ENCODE data around the gene SSUH2. TPM values are rescaled to one million over a fixed set of nuclear protein-coding genes. Genes with fewer than 3 reads are reported as not detected.

Gene SSUH2
- total and polyA plus RNA-seq, 9 of the 15 experiments (the other 6 are each of a cell fraction or from before 2014, with no cell fraction given): 0.04 to 0.17 (median 0.04) TPM; not detected in 6

DNA sequence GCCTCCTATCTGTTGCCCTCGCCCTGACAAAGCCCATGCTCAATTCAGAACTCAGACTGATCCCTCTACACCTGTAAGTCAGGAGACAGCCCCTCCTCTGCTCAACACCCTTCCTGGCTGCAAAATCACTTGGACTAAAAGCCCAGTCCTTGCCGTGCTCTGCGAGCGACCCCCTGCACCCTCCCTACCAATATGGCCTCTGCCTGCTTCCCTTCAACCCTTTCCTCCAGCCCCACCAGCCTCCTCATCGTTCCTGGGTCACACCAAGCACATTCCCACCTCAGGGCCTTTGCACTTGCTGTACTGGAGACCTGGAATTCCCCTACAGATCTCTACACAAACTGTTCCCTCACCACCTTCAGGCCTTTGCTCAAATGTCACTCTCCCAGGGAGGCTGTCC is 5.2 kb upstream of the SSUH2 start:
- H3K27ac ChIP-seq (ENCODE audit: extremely low read depth, low read depth, low read length): no peak overlapping the region
- ATAC-seq (no peak), FAIRE-seq (no peak), DNase-seq (ENCODE audit: extremely low read depth in 1 of 4, low spot score in 3 of 4) (no peak)
- in situ Hi-C loops (cut with MboI): no loop called here
- H3K9me1 ChIP-seq (ENCODE audit: control insufficient read depth, insufficient read depth, low read length): no peaks in the 10 kb centered on the region
- H3K27me3 ChIP-seq (ENCODE audit: control insufficient read depth in 2 of 2, insufficient read depth in 2 of 2, low read length in 2 of 2): peaks cover 19 to 73% of the 10 kb centered on the region in 2 experiments
- H3K4me1 ChIP-seq (replicated peaks in 1 of 2; ENCODE audit: control insufficient read depth in 2 of 2, insufficient read depth in 2 of 2, low read length in 2 of 2): no peaks in the 10 kb centered on the region
- no peaks in the 10 kb centered on the region for H3K79me2 ChIP-seq (ENCODE audit: control insufficient read depth, insufficient read depth, low read length)
- no peak for TF ChIP-seq ZNF780A (CRISPR knock-in tag; IDR thresholded peaks at IDR 0.05)
- no peak overlapping the region for H2AFZ ChIP-seq (ENCODE audit: low read depth, low read length)
- no peak overlapping the region for H3K4me3 ChIP-seq
- no peak overlapping the region for H3K9ac ChIP-seq (ENCODE audit: insufficient read depth in 1 of 2, low read depth in 2 of 2, low read length in 2 of 2)
- ChIA-PET CTCF (ENCODE audit: low intra/inter-chr PET ratio) (no interaction called here), POLR2A (no interaction called here)
- no peaks in the 10 kb centered on the region for H3K36me3 ChIP-seq (ENCODE audit: control insufficient read depth, insufficient read depth, low read length)
- 0% methylated on average over 5 of the region's 5 CpGs for WGBS (ENCODE audit: insufficient coverage, low coverage, missing lambda C conversion rate)
- H3K4me2 ChIP-seq (ENCODE audit: insufficient read depth, low read length): no peak overlapping the region
- no TSS peak for BruUV-seq (replicated peaks)
- intact Hi-C loops (cut with micrococcal nuclease): no loop called here
- H3K9me3 ChIP-seq (replicated peaks; ENCODE audit: control insufficient read depth, insufficient read depth, low read depth, low read length): no peaks in the 10 kb centered on the region
- 0 out of 2 replicates have a peak, but pooled peaks cover 7% of the 10 kb centered on the region for H4K20me1 ChIP-seq (replicated peaks; ENCODE audit: control insufficient read depth, insufficient read depth, low read length)

DNA sequence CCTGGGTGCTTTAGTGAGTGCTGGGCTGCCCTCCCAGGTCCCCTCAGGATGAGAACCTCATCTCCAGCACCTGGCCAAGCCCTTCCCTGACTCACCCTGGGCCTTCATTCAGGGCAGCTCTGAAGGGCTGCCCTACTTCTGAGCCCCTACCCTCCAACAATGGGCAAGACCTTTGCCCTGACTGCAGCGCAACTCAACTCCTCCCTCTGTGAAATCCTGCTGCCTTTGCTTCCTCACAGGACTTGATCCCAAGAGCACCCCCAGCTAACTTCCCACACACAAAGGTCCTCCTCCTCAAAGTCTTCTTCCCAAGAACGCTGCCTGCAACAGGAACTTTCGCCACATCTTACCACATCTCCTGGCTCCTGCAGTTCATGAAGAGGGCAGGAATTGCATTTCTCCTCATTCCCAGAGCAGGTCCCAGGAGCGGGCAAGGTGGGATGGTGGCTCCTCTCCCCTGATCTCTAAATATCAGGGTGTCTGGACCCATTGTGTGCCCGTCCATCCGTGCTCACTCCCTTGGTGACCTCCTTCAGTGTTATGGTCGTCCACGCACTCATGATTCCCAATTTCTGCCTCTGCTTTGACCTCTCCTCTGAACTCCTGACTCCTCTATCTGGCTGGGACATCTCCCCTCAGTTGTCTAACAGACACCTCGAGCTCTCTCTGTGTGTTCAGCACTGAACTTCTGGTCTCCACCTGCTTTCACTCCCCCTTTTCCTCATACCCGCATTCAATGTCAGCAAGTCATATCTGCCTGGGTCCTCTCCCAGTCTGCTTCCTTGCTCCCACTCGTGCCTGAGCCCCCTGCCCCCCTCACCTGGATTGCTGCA is 4.5 kb upstream of the SSUH2 start:
- peaks cover 20 to 75% of the 10 kb centered on the region in 2 experiments for H3K27me3 ChIP-seq (ENCODE audit: control insufficient read depth in 2 of 2, insufficient read depth in 2 of 2, low read length in 2 of 2)
- no peak overlapping the region for H3K9ac ChIP-seq (ENCODE audit: insufficient read depth in 1 of 2, low read depth in 2 of 2, low read length in 2 of 2)
- FAIRE-seq: no peak
- TF ChIP-seq MECOM (CRISPR knock-in tag; IDR thresholded peaks at IDR 0.05): no peak
- TF ChIP-seq MYNN (IDR thresholded peaks at IDR 0.05): no peak
- no peak for TF ChIP-seq MYNN (CRISPR knock-in tag; IDR thresholded peaks at IDR 0.05)
- TF ChIP-seq CXXC5 (CRISPR knock-in tag; IDR thresholded peaks at IDR 0.05): no peak
- TF ChIP-seq, protein P1, sequence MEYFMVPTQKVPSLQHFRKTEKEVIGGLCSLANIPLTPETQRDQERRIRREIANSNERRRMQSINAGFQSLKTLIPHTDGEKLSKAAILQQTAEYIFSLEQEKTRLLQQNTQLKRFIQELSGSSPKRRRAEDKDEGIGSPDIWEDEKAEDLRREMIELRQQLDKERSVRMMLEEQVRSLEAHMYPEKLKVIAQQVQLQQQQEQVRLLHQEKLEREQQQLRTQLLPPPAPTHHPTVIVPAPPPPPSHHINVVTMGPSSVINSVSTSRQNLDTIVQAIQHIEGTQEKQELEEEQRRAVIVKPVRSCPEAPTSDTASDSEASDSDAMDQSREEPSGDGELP (CRISPR knock-in tag; IDR thresholded peaks at IDR 0.05; ENCODE audit: borderline replicate concordance): no peak
- TF ChIP-seq CBX3 (IDR thresholded peaks at IDR 0.05; ENCODE audit: borderline replicate concordance in 1 of 2, low read length in 2 of 2): no peak
- no peak for TF ChIP-seq NEUROD1 (IDR thresholded peaks at IDR 0.05; ENCODE audit: borderline replicate concordance, low read depth, low read length, partially characterized antibody)
- TF ChIP-seq BACH1 (tag; IDR thresholded peaks at IDR 0.05): no peak
- TF ChIP-seq SRSF7 (optimal IDR thresholded peaks at IDR 0.05; ENCODE audit: low read depth, low read length): no peak
- TF ChIP-seq TBL1XR1 (IDR thresholded peaks at IDR 0.05; ENCODE audit: low read length in 2 of 2): no peak
- TF ChIP-seq EZH2 (IDR thresholded peaks at IDR 0.05; ENCODE audit: borderline replicate concordance, low read depth, low read length): no peak

More for the DNA sequence above, 4.5 kb upstream of the SSUH2 start:
- 0 out of 2 replicates have a peak, but pooled peaks cover 7% of the 10 kb centered on the region for H4K20me1 ChIP-seq (replicated peaks; ENCODE audit: control insufficient read depth, insufficient read depth, low read length)
- under 1% methylated on average over 11 of the region's 11 CpGs for WGBS (ENCODE audit: insufficient coverage, low coverage, missing lambda C conversion rate)
- H3K4me3 ChIP-seq: no peak overlapping the region
- intact Hi-C loops (cut with micrococcal nuclease): no loop called here
- no peaks in the 10 kb centered on the region for H3K9me3 ChIP-seq (replicated peaks; ENCODE audit: control insufficient read depth, insufficient read depth, low read depth, low read length)
- no peaks in the 10 kb centered on the region for H3K36me3 ChIP-seq (ENCODE audit: control insufficient read depth, insufficient read depth, low read length)
- ATAC-seq (no peak), DNase-seq (ENCODE audit: extremely low read depth in 1 of 4, low spot score in 3 of 4) (no peak)
- H2AFZ ChIP-seq (ENCODE audit: low read depth, low read length): no peak overlapping the region
- H3K27ac ChIP-seq (ENCODE audit: extremely low read depth, low read depth, low read length): no peak overlapping the region
- ChIA-PET POLR2A (no interaction called here), CTCF (ENCODE audit: low intra/inter-chr PET ratio) (no interaction called here)
- in situ Hi-C loops (cut with MboI): no loop called here
- BruUV-seq (replicated peaks): no TSS peak
- no peaks in the 10 kb centered on the region for H3K4me1 ChIP-seq (replicated peaks in 1 of 2; ENCODE audit: control insufficient read depth in 2 of 2, insufficient read depth in 2 of 2, low read length in 2 of 2)
- no peak overlapping the region for H3K4me2 ChIP-seq (ENCODE audit: insufficient read depth, low read length)
- no peaks in the 10 kb centered on the region for H3K79me2 ChIP-seq (ENCODE audit: control insufficient read depth, insufficient read depth, low read length)
- H3K9me1 ChIP-seq (ENCODE audit: control insufficient read depth, insufficient read depth, low read length): no peaks in the 10 kb centered on the region

All from K562 (cell line).